Adipocyte (in vitro differentiated cells): ENCODE data around the gene KCNMB2.

ENCODE experiments used
- DNase-seq: peaks from one replicate; pipeline ENCODE4 v3.0.0-alpha.2; 2015; ENCODE audit warnings: low read depth
- H3K27me3 ChIP-seq: replicated peaks from 2 replicates; pipeline ENCODE4 v1.7.0; 2013; ENCODE audit warnings: mild to moderate bottlenecking, low read length, moderate library complexity; ENCODE audit not compliant: control insufficient read depth, insufficient read depth
- H3K36me3 ChIP-seq: 2 replicates; pipeline ENCODE4 v1.7.0; 2013; ENCODE audit warnings: low read length, mild to moderate bottlenecking, moderate library complexity; ENCODE audit not compliant: control insufficient read depth, insufficient read depth, severe bottlenecking
- H3K4me1 ChIP-seq: 2 replicates; pipeline ENCODE4 v1.7.0; 2013; ENCODE audit warnings: mild to moderate bottlenecking, low read length, moderate library complexity; ENCODE audit not compliant: control insufficient read depth, insufficient read depth
- H3K4me3 ChIP-seq: 2 replicates; pipeline ENCODE4 v1.7.0; 2013; ENCODE audit warnings: mild to moderate bottlenecking, low read length, moderate library complexity
- H3K9ac ChIP-seq: 2 replicates; pipeline ENCODE4 v1.7.0; 2013; ENCODE audit warnings: mild to moderate bottlenecking, low read length, moderate library complexity
- H3K9me3 ChIP-seq: 2 replicates; pipeline ENCODE4 v1.7.0; 2013; ENCODE audit warnings: mild to moderate bottlenecking, low read length, moderate library complexity; ENCODE audit not compliant: control insufficient read depth

Gene KCNMB2

GRCh38 chr3:178677961-178678360, 141.7 kb downstream of the KCNMB2 start:
- DNase-seq, result no peak
- Histone ChIP-seq H3K36me3 (no peaks in the 10 kb centered on the region), H3K27me3 (no peaks in the 10 kb centered on the region), H3K4me1 (no peaks in the 10 kb centered on the region), H3K9ac (no peak overlapping the region), H3K9me3 (no peaks in the 10 kb centered on the region), H3K4me3 (no peak overlapping the region)

- Histone ChIP-seq H3K9me3 (no peaks in the 10 kb centered on the region), H3K27me3 (no peaks in the 10 kb centered on the region), H3K36me3 (no peaks in the 10 kb centered on the region), H3K4me1 (no peaks in the 10 kb centered on the region), H3K9ac (no peak overlapping the region), H3K4me3 (no peak overlapping the region)
- no peak for DNase-seq
Observed at GRCh38 chr3:178680037-178680436, 143.8 kb downstream of the KCNMB2 start.

DNA sequence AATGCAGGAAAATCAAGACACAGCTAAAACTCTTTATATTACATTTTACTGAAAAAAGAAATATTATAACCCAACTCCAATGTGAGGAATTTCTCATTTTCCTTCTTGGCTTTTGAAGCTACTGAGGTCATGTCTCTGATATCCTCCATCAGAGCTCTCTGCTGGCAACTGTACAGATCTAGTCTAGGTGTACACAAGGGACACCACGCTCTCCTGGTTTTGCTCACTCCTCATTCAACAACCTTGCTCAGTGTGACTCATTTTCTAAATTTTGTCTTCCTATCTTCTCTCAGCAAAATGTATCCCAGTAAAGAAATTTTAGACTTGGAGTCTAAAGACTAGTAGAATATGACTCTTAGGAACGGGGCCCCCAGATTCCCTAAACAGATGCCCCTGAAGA, 144.3 kb downstream of the KCNMB2 start:
- H3K4me1 ChIP-seq, result no peaks in the 10 kb centered on the region
- no peaks in the 10 kb centered on the region for H3K27me3 ChIP-seq
- no peaks in the 10 kb centered on the region for H3K36me3 ChIP-seq
- no peak overlapping the region for H3K4me3 ChIP-seq
- no peak overlapping the region for H3K9ac ChIP-seq
- DNase-seq, result no peak
- no peaks in the 10 kb centered on the region for H3K9me3 ChIP-seq

GRCh38 chr3:178684881-178685590, 148.8 kb downstream of the KCNMB2 start:
- Histone ChIP-seq H3K9ac (no peak overlapping the region), H3K36me3 (no peaks in the 10 kb centered on the region), H3K4me1 (no peaks in the 10 kb centered on the region), H3K4me3 (no peak overlapping the region), H3K9me3 (no peaks in the 10 kb centered on the region), H3K27me3 (no peaks in the 10 kb centered on the region)
- no peak for DNase-seq

- Histone ChIP-seq H3K9me3 (no peaks in the 10 kb centered on the region), H3K9ac (no peak overlapping the region), H3K4me3 (no peak overlapping the region), H3K27me3 (no peaks in the 10 kb centered on the region), H3K36me3 (no peaks in the 10 kb centered on the region), H3K4me1 (no peaks in the 10 kb centered on the region)
- no peak for DNase-seq
Observed at GRCh38 chr3:178685591-178685906, 149.3 kb downstream of the KCNMB2 start.

GRCh38 chr3:178686826-178687225, 150.6 kb downstream of the KCNMB2 start:
- no peaks in the 10 kb centered on the region for H3K4me1 ChIP-seq
- no peaks in the 10 kb centered on the region for H3K9me3 ChIP-seq
- no peaks in the 10 kb centered on the region for H3K36me3 ChIP-seq
- no peaks in the 10 kb centered on the region for H3K27me3 ChIP-seq
- no peak for DNase-seq
- no peak overlapping the region for H3K9ac ChIP-seq
- no peak overlapping the region for H3K4me3 ChIP-seq

- Histone ChIP-seq H3K4me3 (no peak overlapping the region), H3K36me3 (no peaks in the 10 kb centered on the region), H3K9ac (no peak overlapping the region), H3K27me3 (no peaks in the 10 kb centered on the region), H3K4me1 (no peaks in the 10 kb centered on the region), H3K9me3 (peaks cover 5% of the 10 kb centered on the region)
- peak; percentile 23 for DNase-seq
Observed at GRCh38 chr3:178690571-178690970, 154.3 kb downstream of the KCNMB2 start.

GRCh38 chr3:178699364-178699763, 163.1 kb downstream of the KCNMB2 start:
- H3K4me3 ChIP-seq, result no peak overlapping the region
- no peak for DNase-seq
- no peaks in the 10 kb centered on the region for H3K36me3 ChIP-seq
- H3K9ac ChIP-seq, result no peak overlapping the region
- H3K9me3 ChIP-seq, result peaks cover 14% of the 10 kb centered on the region
- H3K27me3 ChIP-seq, result no peaks in the 10 kb centered on the region
- H3K4me1 ChIP-seq, result no peaks in the 10 kb centered on the region

DNA sequence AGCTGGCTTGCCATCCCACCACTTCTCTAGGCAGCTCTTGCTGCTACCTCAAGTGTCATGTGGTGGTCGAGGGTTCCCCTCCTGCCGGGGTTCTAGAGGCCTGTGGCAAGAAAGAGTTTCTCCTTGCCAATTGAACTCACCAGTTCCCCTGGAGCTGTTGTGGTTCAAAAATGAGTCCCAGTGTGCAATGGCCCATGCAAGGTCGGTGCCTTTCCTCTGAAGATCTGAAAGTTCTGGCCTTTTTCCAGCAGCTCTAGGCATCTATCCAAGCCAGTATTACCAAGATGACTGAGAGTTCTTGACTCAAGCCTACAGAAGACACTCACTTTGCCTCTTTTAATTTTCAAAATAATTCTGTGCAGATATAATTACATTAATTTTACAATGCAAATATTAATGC, 163.6 kb downstream of the KCNMB2 start:
- peaks cover 14% of the 10 kb centered on the region for H3K9me3 ChIP-seq
- no peaks in the 10 kb centered on the region for H3K27me3 ChIP-seq

GRCh38 chr3:178703268-178703975, 167.2 kb downstream of the KCNMB2 start:
- no peak overlapping the region for H3K4me3 ChIP-seq
- no peaks in the 10 kb centered on the region for H3K36me3 ChIP-seq
- no peaks in the 10 kb centered on the region for H3K9me3 ChIP-seq
- H3K9ac ChIP-seq, result no peak overlapping the region
- DNase-seq, result peak; percentile 80
- H3K4me1 ChIP-seq, result no peaks in the 10 kb centered on the region
- H3K27me3 ChIP-seq, result no peaks in the 10 kb centered on the region

More for the DNA sequence above, 163.6 kb downstream of the KCNMB2 start:
- H3K9ac ChIP-seq, result no peak overlapping the region
- H3K4me3 ChIP-seq, result no peak overlapping the region
- no peaks in the 10 kb centered on the region for H3K4me1 ChIP-seq
- DNase-seq, result peak; percentile 29
- H3K36me3 ChIP-seq, result no peaks in the 10 kb centered on the region

DNA sequence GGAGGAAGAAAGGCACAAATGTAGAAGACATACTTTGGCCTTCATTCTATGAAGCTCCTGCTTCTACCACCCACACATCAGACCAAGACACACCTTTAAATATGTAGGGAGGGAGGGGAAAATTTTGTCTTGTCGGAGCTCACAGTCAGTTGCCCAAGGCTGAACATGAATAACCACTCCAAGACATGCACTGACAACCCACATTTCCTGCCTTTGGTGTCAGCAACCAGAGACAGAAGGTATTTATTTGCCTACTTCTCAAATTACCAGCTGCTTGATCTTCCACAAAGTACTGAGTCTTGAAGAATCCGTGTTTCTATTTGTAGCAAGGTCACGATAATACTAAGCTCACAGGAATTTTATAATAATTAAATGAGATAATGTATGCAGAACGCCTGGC, 169.7 kb downstream of the KCNMB2 start:
- no peak overlapping the region for H3K9ac ChIP-seq

More for the DNA sequence above, 169.7 kb downstream of the KCNMB2 start:
- H3K4me1 ChIP-seq, result no peaks in the 10 kb centered on the region
- no peaks in the 10 kb centered on the region for H3K27me3 ChIP-seq
- no peak overlapping the region for H3K4me3 ChIP-seq
- no peaks in the 10 kb centered on the region for H3K9me3 ChIP-seq
- DNase-seq, result peak; percentile 49
- H3K36me3 ChIP-seq, result no peaks in the 10 kb centered on the region
